Thymus (tissue), 11 donors: ENCODE measurements around the gene THAP3. TPM values are rescaled to one million over a fixed set of nuclear protein-coding genes. Genes with fewer than 3 reads are reported as not detected.

Experiments used
- DNase-seq, 9 donors: peaks; one replicate each; pipeline ENCODE4 v3.0.0-alpha.2; 2013; ENCODE audit warnings: low spot score in 9 of 9, low read depth in 6 of 9, missing footprints in 1 of 9
- H3K27ac ChIP-seq, 2 donors: one replicate each; pipeline ENCODE4 v1.5.1; 2013; ENCODE audit warnings: control low read depth in 1 of 2, low read depth in 1 of 2, low read length in 1 of 2, mild to moderate bottlenecking in 1 of 2, moderate library complexity in 1 of 2
- H3K27me3 ChIP-seq, 2 donors: one replicate each; pipeline ENCODE4 v1.5.1; 2013; ENCODE audit warnings: low read length in 1 of 2; ENCODE audit not compliant: control insufficient read depth in 2 of 2, insufficient read depth in 1 of 2
- H3K36me3 ChIP-seq, 2 donors: one replicate each; pipeline ENCODE4 v1.5.1; 2013; ENCODE audit warnings: low read length in 1 of 2, mild to moderate bottlenecking in 1 of 2, moderate library complexity in 1 of 2; ENCODE audit not compliant: control insufficient read depth in 2 of 2, insufficient read depth in 2 of 2
- H3K4me1 ChIP-seq, 2 donors: one replicate each; pipeline ENCODE4 v1.5.1; 2013; ENCODE audit warnings: low read length in 2 of 2; ENCODE audit not compliant: control insufficient read depth in 2 of 2, insufficient read depth in 2 of 2
- H3K4me3 ChIP-seq, 2 donors: one replicate each; pipeline ENCODE4 v1.5.1; 2013; ENCODE audit warnings: low read length in 2 of 2, control low read depth in 1 of 2, mild to moderate bottlenecking in 1 of 2
- H3K9me3 ChIP-seq, 2 donors: one replicate each; pipeline ENCODE4 v1.5.1; 2013; ENCODE audit warnings: low read length in 1 of 2, mild to moderate bottlenecking in 1 of 2; ENCODE audit not compliant: control insufficient read depth in 2 of 2, insufficient read depth in 1 of 2
- WGBS: extraction: QIAGEN DNeasy Blood & Tissue Kit; methylation state at CpG from one replicate; pipeline ENCODE4 v1.1.7; 2013; 5-methylcytosine and 5-hydroxymethylcytosine counted together
- polyA plus RNA-seq: library from polyadenylated mRNA; stranded (reverse); fragments of 200-250 nt; gene quantifications from one replicate; pipeline ENCODE4 v1.2.3, GENCODE V29; 2013
- total RNA-seq: library from RNA; stranded (reverse); fragments of 120-200 nt; gene quantifications from one replicate; pipeline ENCODE4 v1.2.4, GENCODE V29; 2013
- donor health status: healthy.

Gene THAP3
- total and polyA plus RNA-seq, 2 donors: 17.6 to 22.2 TPM

- Histone ChIP-seq H3K4me3 (no peak overlapping the region), H3K36me3 (peaks cover 6 to 10% of the 10 kb centered on the region in 2 donors), H3K27me3 (no peaks in the 10 kb centered on the region), H3K27ac (no peak overlapping the region), H3K4me1 (peaks cover 17 to 25% of the 10 kb centered on the region in 2 donors), H3K9me3 (peaks cover 0 to 4% of the 10 kb centered on the region in 2 donors)
- no peak for DNase-seq
- WGBS: 76% methylated on average over 10 of the region's 10 CpGs
These were observed 42.9 kb upstream of the THAP3 start for GRCh38 chr1:6581561-6582305.

GRCh38 chr1:6582370-6582769, 42.3 kb upstream of the THAP3 start:
- no peak for DNase-seq
- no peak overlapping the region for H3K27ac ChIP-seq
- no peak overlapping the region for H3K4me3 ChIP-seq
- 98% methylated on average over 1 of the region's 1 CpG for WGBS
- H3K4me1 ChIP-seq: peaks cover 24 to 29% of the 10 kb centered on the region in 2 donors
- H3K36me3 ChIP-seq: peaks cover 6 to 11% of the 10 kb centered on the region in 2 donors
- peaks cover 0 to 4% of the 10 kb centered on the region in 2 donors for H3K9me3 ChIP-seq
- H3K27me3 ChIP-seq: no peaks in the 10 kb centered on the region

GRCh38 chr1:6584126-6585080, 40.3 kb upstream of the THAP3 start:
- H3K4me1 ChIP-seq: peaks cover 34 to 39% of the 10 kb centered on the region in 2 donors
- H3K9me3 ChIP-seq: peaks cover 0 to 4% of the 10 kb centered on the region in 2 donors
- H3K4me3 ChIP-seq: no peak overlapping the region
- no peak for DNase-seq
- no peak overlapping the region for H3K27ac ChIP-seq
- no peaks in the 10 kb centered on the region for H3K27me3 ChIP-seq
- 93% methylated on average over 21 of the region's 21 CpGs for WGBS
- peaks cover 22 to 27% of the 10 kb centered on the region in 2 donors for H3K36me3 ChIP-seq

GRCh38 chr1:6585081-6585722, 39.5 kb upstream of the THAP3 start:
- peaks cover 0 to 4% of the 10 kb centered on the region in 2 donors for H3K9me3 ChIP-seq
- H3K4me3 ChIP-seq: no peak overlapping the region
- H3K27ac ChIP-seq: no peak overlapping the region
- peaks cover 29 to 35% of the 10 kb centered on the region in 2 donors for H3K36me3 ChIP-seq
- H3K27me3 ChIP-seq: no peaks in the 10 kb centered on the region
- H3K4me1 ChIP-seq: peaks cover 33 to 36% of the 10 kb centered on the region in 2 donors
- WGBS: 97% methylated on average over 12 of the region's 12 CpGs
- no peak for DNase-seq

GRCh38 chr1:6585841-6586240, 38.8 kb upstream of the THAP3 start:
- Histone ChIP-seq H3K4me1 (peaks cover 30 to 31% of the 10 kb centered on the region in 2 donors), H3K4me3 (no peak overlapping the region), H3K36me3 (peaks cover 34 to 40% of the 10 kb centered on the region in 2 donors), H3K27me3 (no peaks in the 10 kb centered on the region), H3K9me3 (peaks cover 0 to 3% of the 10 kb centered on the region in 2 donors), H3K27ac (no peak overlapping the region)
- no peak for DNase-seq
- WGBS: 98% methylated on average over 7 of the region's 7 CpGs

- 97% methylated on average over 11 of the region's 11 CpGs for WGBS
- Histone ChIP-seq H3K36me3 (peaks cover 35 to 40% of the 10 kb centered on the region in 2 donors), H3K9me3 (no peaks in the 10 kb centered on the region), H3K4me1 (peaks cover 31 to 32% of the 10 kb centered on the region in 2 donors), H3K4me3 (no peak overlapping the region), H3K27me3 (no peaks in the 10 kb centered on the region), H3K27ac (no peak overlapping the region)
- DNase-seq: no peak
These were observed 38.3 kb upstream of the THAP3 start for GRCh38 chr1:6586404-6586816.

GRCh38 chr1:6587261-6588005, 37.2 kb upstream of the THAP3 start:
- peaks cover 37 to 45% of the 10 kb centered on the region in 2 donors for H3K36me3 ChIP-seq
- no peak overlapping the region for H3K4me3 ChIP-seq
- H3K9me3 ChIP-seq: peaks cover 0 to 1% of the 10 kb centered on the region in 2 donors
- WGBS: 16% methylated on average over 13 of the region's 13 CpGs
- peak overlapping the region in 1 of 2 donors; percentile 37 for H3K27ac ChIP-seq
- H3K4me1 ChIP-seq: peaks cover 23 to 25% of the 10 kb centered on the region in 2 donors
- peak in 1 of 9 donors; percentile 42 for DNase-seq
- H3K27me3 ChIP-seq: no peaks in the 10 kb centered on the region

- Histone ChIP-seq H3K27ac (peak overlapping the region in 1 of 2 donors; percentile 18), H3K27me3 (no peaks in the 10 kb centered on the region), H3K4me3 (no peak overlapping the region), H3K9me3 (peaks cover 0 to 1% of the 10 kb centered on the region in 2 donors), H3K36me3 (peaks cover 44 to 52% of the 10 kb centered on the region in 2 donors), H3K4me1 (peaks cover 23 to 25% of the 10 kb centered on the region in 2 donors)
- no peak for DNase-seq
- WGBS: 92% methylated on average over 25 of the region's 25 CpGs
These were observed 36.4 kb upstream of the THAP3 start for GRCh38 chr1:6588128-6588892.
